Measurements from ENCODE around the gene EEF2KMT.

DNA sequence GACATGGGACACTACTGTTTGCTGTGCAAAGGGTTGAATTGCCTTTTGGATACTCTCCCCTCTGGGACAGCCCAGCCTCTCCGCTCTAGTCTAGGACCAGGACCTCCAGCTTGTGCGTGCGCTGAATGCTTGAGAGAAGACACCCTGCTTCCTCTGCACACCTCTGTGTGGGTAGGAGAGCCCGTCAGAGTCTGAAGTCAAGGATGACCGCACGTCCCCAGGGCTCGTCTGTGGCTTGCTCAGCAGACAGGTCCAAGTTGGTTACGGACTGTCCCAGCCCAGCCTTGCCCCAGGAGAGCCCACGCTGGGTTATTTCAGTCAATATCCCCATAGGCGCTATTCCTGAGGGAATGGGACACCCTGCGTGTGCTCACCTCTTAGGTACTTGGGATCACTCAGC is 35.5 kb downstream of the EEF2KMT start:
- TF ChIP-seq, protein P1, sequence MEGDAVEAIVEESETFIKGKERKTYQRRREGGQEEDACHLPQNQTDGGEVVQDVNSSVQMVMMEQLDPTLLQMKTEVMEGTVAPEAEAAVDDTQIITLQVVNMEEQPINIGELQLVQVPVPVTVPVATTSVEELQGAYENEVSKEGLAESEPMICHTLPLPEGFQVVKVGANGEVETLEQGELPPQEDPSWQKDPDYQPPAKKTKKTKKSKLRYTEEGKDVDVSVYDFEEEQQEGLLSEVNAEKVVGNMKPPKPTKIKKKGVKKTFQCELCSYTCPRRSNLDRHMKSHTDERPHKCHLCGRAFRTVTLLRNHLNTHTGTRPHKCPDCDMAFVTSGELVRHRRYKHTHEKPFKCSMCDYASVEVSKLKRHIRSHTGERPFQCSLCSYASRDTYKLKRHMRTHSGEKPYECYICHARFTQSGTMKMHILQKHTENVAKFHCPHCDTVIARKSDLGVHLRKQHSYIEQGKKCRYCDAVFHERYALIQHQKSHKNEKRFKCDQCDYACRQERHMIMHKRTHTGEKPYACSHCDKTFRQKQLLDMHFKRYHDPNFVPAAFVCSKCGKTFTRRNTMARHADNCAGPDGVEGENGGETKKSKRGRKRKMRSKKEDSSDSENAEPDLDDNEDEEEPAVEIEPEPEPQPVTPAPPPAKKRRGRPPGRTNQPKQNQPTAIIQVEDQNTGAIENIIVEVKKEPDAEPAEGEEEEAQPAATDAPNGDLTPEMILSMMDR (IDR thresholded peaks at IDR 0.05) = no peak
- TF ChIP-seq ZFX (IDR thresholded peaks at IDR 0.05; ENCODE audit: borderline replicate concordance) = no peak
